HG02840 (cell line): Measurements from ENCODE around the gene GPR39.
"Not testable (repeated sequence)": the region's sequence is repeated elsewhere in the genome, so short reads cannot be mapped to it uniquely, and the experiment has no call there.

Experiments used
- ATAC-seq: cut with Tn5 transposase; IDR thresholded peaks from one replicate; pipeline ENCODE4 v1.9.1; 2021; ENCODE audit warnings: mild to moderate bottlenecking, moderate library complexity, moderate number of reproducible peaks; ENCODE audit not compliant: unreplicated experiment, low FRiP score

Gene GPR39

GRCh38 chr2:132416723-132417395 lies at the start of gene GPR39:
TSS of gene GPR39 (plus strand) at chr2:132416805.
- ATAC-seq = no peak

- no peak for ATAC-seq
These were observed 48.4 kb upstream of the GPR39 start for GRCh38 chr2:132368191-132368590.

- ATAC-seq = no peak
These were observed 44.3 kb upstream of the GPR39 start for GRCh38 chr2:132372276-132372675.

DNA sequence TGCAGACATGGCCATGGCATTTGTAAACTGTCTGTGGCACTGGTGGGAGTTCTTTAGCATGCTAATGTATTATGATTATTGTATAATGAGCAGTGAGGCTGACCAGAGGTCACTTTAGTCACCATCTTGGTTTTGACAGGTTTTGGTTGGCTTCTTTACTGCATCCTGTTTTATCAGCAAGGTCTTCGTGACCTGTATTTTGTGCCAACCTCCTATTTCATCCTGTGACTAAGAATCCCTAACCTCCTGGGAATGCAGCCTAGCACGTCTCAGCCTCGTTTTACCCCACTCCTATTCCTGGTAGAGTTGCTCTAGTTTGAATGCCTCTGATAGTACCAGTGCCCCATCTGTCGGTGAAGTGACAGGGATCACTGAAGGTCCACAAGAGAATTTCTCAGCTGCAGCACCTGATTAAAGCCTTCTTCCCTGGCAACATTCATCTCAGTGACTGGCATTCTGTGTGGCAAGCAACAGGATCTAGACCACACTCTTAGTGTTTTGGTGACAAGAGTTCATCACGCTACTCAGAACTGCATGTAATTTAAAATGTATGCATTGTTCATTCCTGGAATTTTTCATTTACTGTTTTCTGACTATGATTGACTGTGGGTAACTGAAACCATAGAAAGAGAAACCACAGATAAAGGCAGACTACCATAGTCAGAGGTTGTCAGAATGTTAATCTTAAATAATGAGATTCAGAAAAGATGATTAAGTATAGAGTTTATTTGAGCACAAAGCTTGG lies 43.0 kb upstream of the GPR39 start:
- ATAC-seq = no peak

- no peak for ATAC-seq
These were observed 42.5 kb upstream of the GPR39 start for GRCh38 chr2:132374151-132374550.

- ATAC-seq = no peak
These were observed 42.1 kb upstream of the GPR39 start for GRCh38 chr2:132374551-132374950.

- ATAC-seq = no peak
These were observed 41.6 kb upstream of the GPR39 start for GRCh38 chr2:132374961-132375360.

- no peak for ATAC-seq
These were observed 35.2 kb upstream of the GPR39 start for GRCh38 chr2:132381376-132381775.

DNA sequence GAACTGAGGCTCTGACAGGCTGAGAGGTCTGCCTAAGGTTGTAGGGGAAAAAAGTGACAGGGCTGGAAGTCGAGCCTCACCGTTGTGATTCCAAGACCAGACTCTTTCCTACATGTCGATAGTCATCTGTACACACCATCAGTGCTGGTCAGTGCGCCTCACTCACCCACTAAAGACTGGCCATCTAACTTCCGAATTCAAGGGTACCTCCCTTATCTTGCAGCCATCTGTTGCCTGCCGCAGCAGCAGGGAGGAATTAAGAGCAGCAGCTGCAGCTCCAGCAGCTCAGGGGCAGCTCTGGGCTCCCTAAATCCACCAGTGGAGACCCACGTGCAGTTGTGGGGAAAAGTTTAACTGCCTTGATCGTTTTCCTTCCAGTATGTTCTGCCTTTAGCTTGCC lies 32.6 kb upstream of the GPR39 start:
- no peak for ATAC-seq

DNA sequence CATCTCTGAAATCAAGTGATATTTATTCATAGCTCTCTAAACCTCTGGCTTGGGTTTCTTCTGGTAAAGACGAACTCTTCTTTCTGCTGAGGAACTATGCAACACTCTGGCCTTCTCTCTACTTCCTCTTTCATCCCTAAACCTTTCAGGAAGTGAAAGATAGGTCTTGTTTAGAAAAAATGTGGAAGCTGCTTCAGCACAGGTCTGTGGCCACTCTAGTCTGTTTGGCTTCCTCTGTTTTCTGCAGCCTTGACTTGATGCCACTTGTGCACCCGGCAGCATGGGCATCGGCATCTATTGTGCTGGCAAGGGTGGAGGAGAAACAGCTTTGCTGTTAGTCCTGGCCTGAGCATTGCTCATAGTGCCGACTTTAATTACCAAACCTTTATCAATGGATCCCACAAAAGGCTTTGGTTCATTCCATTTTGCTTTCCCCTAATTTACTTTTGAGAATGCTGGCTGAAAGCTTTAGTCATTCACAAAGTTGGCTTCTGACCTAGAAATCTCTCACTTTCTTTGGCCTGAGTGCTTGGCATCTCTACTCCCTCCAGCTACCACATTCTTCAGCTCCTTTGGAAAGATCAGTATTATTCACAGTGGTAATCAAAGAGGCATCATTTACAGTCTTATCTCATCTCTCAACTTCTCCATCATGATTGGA lies 32.0 kb upstream of the GPR39 start:
- ATAC-seq = no peak

DNA sequence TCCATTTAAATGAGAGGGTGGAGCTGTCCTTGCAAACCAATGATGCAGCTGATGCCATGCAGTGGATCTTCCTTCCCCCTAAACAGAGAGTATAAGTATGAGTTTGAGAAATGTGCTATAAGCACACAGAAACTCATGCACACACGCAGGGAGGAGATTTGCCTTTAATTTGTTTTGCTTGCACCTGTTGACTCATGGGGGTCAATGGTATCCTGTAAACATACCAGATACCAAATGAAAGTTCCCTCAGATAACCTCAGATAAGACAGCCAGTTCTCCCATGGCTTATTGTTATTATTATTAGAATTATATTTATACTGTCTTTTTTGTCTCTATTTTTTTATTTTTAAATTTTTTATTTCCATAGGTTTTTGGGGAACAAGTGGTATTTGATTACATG lies 29.5 kb upstream of the GPR39 start:
- no peak for ATAC-seq

GRCh38 chr2:132390076-132390475 lies 26.5 kb upstream of the GPR39 start:
- no peak for ATAC-seq

- ATAC-seq = no peak
These were observed 25.2 kb upstream of the GPR39 start for GRCh38 chr2:132391378-132391777.

- no peak for ATAC-seq
These were observed 24.4 kb upstream of the GPR39 start for GRCh38 chr2:132392221-132392620.

DNA sequence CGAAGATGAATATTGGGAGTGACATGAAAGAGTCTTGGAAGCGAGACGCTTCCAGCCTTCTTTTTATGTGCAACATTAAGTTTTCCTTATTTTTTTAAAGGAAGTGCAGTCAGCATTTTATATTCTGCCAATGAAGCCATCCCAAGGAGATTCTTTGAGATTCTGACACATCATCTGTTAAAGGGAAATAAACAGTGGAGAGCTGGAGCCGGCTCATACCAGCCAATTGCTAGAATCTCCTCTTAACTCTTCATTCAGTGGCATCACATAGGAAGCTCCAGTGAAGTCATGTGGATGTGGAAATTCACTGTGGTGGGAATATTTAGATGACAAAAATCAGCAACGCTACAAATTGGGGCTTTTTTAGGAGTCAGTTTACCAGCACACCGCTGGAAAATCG lies 23.7 kb upstream of the GPR39 start:
- no peak for ATAC-seq

DNA sequence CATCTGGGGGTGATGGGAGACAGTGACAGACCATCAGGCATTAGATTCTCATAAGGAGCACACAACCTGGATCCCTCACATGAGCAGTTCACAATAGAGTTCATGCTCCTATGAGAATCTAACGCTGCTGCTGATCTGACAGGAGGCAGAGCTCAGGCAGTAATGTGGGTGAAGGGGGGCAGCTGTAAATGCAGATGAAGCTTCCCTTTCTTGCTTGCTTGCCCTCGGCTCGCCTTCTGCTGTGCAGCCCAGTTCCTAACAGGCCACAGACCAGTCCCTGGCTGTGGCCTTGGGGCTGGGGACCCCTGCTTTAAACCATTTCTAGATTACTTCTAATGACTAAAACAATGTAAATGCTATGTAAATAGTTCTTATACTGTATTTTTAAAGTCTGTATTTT lies 19.6 kb upstream of the GPR39 start:
- ATAC-seq = not testable (repeated sequence)

DNA sequence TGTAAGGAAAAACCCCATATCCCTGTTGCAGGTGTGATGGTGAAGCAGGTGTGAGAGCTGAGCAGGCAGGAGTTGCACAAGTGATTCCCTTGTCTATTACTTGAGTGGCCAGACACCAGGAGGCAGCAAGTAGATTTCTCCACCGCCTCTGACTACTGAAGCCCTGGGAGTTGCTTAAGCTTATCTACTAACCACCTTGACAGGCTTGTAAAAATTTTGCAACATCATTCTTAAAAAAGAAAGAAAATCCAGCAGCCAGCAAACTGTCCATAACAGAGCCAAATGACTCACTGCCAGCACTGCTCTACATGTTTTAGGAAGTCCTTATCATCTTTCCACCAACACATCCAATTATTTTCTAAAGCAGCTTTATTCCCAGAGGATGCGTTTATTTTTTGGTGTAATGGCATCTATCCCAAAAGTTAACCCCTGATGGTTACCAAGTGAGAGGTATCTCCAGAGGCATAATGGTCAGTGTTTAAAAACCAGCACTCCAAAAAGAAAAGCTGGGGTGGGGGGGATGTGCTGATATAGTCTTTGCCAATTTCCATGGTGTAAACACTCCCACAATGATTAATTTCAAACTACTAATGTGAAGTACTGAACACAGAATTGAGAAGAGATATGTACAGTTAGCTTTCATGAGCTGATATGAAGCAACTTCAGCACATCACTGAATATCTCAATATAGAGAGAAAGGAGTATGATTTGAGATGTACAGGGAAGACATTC lies 16.3 kb upstream of the GPR39 start:
- ATAC-seq = no peak

GRCh38 chr2:132400901-132401240 lies 15.7 kb upstream of the GPR39 start:
- no peak for ATAC-seq

DNA sequence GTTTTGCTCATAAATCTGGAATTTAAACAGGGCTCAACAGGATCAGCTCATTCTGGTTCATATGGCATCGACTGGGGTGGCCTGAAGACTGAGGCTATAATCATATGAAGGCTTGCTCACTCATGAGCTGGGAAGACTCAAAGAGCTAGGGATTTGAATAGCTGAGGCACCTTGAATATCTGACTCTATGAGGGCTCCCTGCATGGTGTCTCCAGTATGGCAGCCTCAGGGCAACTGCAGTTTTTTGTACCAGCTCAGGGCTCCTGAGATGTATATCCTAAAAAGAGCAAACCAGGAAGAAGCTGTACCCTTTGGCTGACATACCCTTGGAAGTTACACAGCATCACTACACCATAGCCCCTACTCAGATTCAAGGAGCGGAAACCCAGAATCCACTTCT lies 15.3 kb upstream of the GPR39 start:
- no peak for ATAC-seq

DNA sequence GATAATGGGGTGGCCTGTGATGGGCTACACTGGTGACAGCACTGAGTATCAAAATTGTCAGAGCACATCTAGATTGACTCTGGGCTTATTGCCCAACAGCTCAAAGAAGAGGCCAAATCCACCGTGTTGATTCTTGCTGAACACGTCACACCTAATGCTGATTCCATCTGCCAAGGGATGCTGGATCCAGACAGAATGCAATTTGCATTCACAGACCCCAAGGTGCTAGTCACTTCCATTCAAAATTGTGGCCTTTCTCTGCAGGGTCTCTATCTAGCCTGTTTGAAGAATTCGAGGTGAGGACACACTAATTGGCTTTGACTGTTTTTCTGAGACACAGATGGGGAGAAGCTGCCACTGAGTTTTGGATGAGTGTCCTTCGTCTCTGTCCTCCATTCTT lies 13.5 kb upstream of the GPR39 start:
- no peak for ATAC-seq

DNA sequence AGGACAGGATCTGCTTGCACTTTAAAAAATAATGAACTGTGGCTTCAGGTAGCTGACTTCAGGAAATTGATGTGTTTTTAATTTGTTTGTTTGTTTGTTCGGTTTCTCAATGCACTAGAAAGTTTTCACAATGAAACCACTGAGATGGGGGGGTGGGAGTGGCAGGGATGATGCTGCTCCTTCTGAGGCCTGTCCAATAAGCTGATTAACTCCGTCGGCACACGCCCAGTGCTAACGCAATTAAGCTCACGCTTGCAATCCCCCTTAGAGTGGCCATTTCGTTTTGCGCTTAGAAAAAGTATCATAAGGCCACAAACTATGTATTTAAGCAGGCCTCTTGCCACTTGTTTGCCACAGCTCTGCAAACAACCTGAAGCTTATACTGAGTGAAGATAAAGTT lies 12.5 kb upstream of the GPR39 start:
- no peak for ATAC-seq
